ENCODE results near the gene TIE1.
"Not testable (repeated sequence)": the region's sequence is repeated elsewhere in the genome, so short reads cannot be mapped to it uniquely, and the experiment has no call there.

TIE1 gene

GRCh38 chr1:43367026-43367903 lies 66.5 kb downstream of the TIE1 start:
- TF ChIP-seq CTCF (conservative IDR thresholded peaks at IDR 0.05; ENCODE audit: low read length) = no peak
- no peak for DNase-seq (ENCODE audit: low read depth)
- peak overlapping the region; percentile 92 for H3K4me3 ChIP-seq (ENCODE audit: low read length)

GRCh38 chr1:43367904-43368645 lies 67.3 kb downstream of the TIE1 start, which contains the start of gene ELOVL1:
ELOVL1 (minus strand) TSS chr1:43368011; CDS start chr1:43365609, 2,402 bp downstream.
- DNase-seq (ENCODE audit: low read depth) = peak; percentile 82
- peak within 1 kb of the TSS; percentile 92 for H3K4me3 ChIP-seq (ENCODE audit: low read length)
- peak; percentile 30; the same call in 1 of the 2 replicates for TF ChIP-seq CTCF (conservative IDR thresholded peaks at IDR 0.05; ENCODE audit: low read length)

- TF ChIP-seq CTCF (conservative IDR thresholded peaks at IDR 0.05; ENCODE audit: low read length) = no peak
- DNase-seq (ENCODE audit: low read depth) = no peak
Measured at GRCh38 chr1:43368646-43369020, 67.9 kb downstream of the TIE1 start.

GRCh38 chr1:43369779-43370178 lies 69.0 kb downstream of the TIE1 start:
- not testable (repeated sequence) for DNase-seq (ENCODE audit: low read depth)

More at GRCh38 chr1:43368646-43369020, 67.9 kb downstream of the TIE1 start:
- peak overlapping the region; percentile 65 for H3K4me3 ChIP-seq (ENCODE audit: low read length)

GRCh38 chr1:43370564-43370963 lies 69.8 kb downstream of the TIE1 start:
- no peak for DNase-seq (ENCODE audit: low read depth)
- H3K4me3 ChIP-seq (ENCODE audit: low read length) = no peak overlapping the region
- no peak for TF ChIP-seq CTCF (conservative IDR thresholded peaks at IDR 0.05; ENCODE audit: low read length)

More at GRCh38 chr1:43369779-43370178, 69.0 kb downstream of the TIE1 start:
- not testable (repeated sequence) for H3K4me3 ChIP-seq (ENCODE audit: low read length)

- TF ChIP-seq CTCF (conservative IDR thresholded peaks at IDR 0.05; ENCODE audit: low read length) = no peak
- no peak overlapping the region for H3K4me3 ChIP-seq (ENCODE audit: low read length)
- DNase-seq (ENCODE audit: low read depth) = no peak
Measured at GRCh38 chr1:43372172-43372571, 71.4 kb downstream of the TIE1 start.

Measured in AG10803 (cell line).